ENCODE measurements around the gene IGF2R.

DNA sequence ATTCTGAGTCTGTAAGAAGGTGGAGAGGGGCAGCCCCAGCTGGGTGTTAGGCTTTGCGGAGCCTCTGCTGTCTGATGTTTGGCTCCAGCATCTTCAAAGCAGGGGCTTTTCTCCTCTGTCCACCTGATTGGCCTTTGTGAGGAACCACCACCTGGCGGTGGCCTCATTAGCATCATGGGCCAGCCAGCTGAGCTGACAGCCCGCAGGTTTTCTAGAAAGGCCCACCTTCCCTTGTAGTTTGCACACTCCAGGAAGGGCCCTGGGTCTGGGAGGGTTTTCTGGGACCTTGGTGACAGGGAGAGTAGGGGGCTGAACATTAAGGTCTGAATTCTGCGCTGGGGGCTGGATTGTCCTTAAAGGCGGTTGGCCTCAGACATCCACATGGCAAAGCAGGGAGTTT lies 11.6 kb downstream of the IGF2R start:
- TF ChIP-seq, protein P1, sequence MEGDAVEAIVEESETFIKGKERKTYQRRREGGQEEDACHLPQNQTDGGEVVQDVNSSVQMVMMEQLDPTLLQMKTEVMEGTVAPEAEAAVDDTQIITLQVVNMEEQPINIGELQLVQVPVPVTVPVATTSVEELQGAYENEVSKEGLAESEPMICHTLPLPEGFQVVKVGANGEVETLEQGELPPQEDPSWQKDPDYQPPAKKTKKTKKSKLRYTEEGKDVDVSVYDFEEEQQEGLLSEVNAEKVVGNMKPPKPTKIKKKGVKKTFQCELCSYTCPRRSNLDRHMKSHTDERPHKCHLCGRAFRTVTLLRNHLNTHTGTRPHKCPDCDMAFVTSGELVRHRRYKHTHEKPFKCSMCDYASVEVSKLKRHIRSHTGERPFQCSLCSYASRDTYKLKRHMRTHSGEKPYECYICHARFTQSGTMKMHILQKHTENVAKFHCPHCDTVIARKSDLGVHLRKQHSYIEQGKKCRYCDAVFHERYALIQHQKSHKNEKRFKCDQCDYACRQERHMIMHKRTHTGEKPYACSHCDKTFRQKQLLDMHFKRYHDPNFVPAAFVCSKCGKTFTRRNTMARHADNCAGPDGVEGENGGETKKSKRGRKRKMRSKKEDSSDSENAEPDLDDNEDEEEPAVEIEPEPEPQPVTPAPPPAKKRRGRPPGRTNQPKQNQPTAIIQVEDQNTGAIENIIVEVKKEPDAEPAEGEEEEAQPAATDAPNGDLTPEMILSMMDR (IDR thresholded peaks at IDR 0.05; ENCODE audit: borderline replicate concordance, extremely low read depth, low read length, poor library complexity, severe bottlenecking): no peak
- TF ChIP-seq EZH2 (IDR thresholded peaks at IDR 0.05; ENCODE audit: borderline replicate concordance, low read depth, low read length, severe bottlenecking): no peak
